A549 (cell line): ENCODE measurements around the gene FAM234B. TPM values are rescaled to one million over a fixed set of nuclear protein-coding genes. Genes with fewer than 3 reads are reported as not detected.

Experiments used
- ATAC-seq, 2 experiments: fragments of 200-7000 bp in 1 of 2; fragments of >200 bp in 1 of 2; cut with Nextera tagmentation in 1 of 2; cut with Tn5 transposase in 1 of 2; 3 replicates each; pipeline versions ENCODE4 v1.8.0 to v1.9.1; 2018 to 2020; ENCODE audit warnings: mild to moderate bottlenecking in 1 of 2, moderate library complexity in 1 of 2
- CTCF ChIA-PET: fragments of 300-600 bp; sonication (Branson Sonifier 250); formaldehyde crosslinking; extraction: SDS; loops from one replicate; lab custom pipeline; 2021; ENCODE audit warnings: antibody characterized with exemption, inconsistent platforms; lab: Yijun Ruan, JAX
- POLR2A ChIA-PET: fragments of 350-600 bp; formaldehyde crosslinking; extraction: SDS; loops from one replicate; lab custom pipeline; 2021; ENCODE audit warnings: antibody characterized with exemption, inconsistent platforms; lab: Yijun Ruan, JAX
- DNase-seq, 2 experiments: peaks; one replicate each; pipeline versions ENCODE4 v3.0.0 to v3.0.0-alpha.2; 2011 to 2016; ENCODE audit warnings: low read depth in 1 of 2, low spot score in 1 of 2
- FAIRE-seq: peaks from 2 replicates; lab custom pipeline; 2011; peaks lifted over from hg19 to GRCh38; lab: Jason Lieb, UNC
- H3K27ac ChIP-seq, 2 experiments: fragments of >200 bp; sonication (Bioruptor Twin); formaldehyde crosslinking; 3 replicates each; pipeline ENCODE4 v1.5.1; 2016 to 2017
- H3K4me1 ChIP-seq: fragments of >200 bp; sonication (Bioruptor Twin); formaldehyde crosslinking; 3 replicates; pipeline ENCODE4 v1.6.1; 2016
- H3K4me2 ChIP-seq: fragments of >200 bp; sonication (Bioruptor Twin); formaldehyde crosslinking; 3 replicates; pipeline ENCODE4 v1.6.1; 2016
- H3K4me3 ChIP-seq: fragments of >200 bp; sonication (Bioruptor Twin); formaldehyde crosslinking; 3 replicates; pipeline ENCODE4 v1.5.1; 2016
- H3K9me3 ChIP-seq: fragments of >200 bp; sonication (Bioruptor Twin); formaldehyde crosslinking; 3 replicates; pipeline ENCODE4 v1.6.1; 2016
- CBX8 ChIP-seq: fragments of 200-600 bp; sonication (generic); IDR thresholded peaks from 2 replicates; pipeline ENCODE4 v1.6.1; 2016
- CHD2 ChIP-seq: fragments of 150-350 bp; IDR thresholded peaks from 2 replicates; pipeline ENCODE4 v1.6.1; 2014; ENCODE audit warnings: low read length; ENCODE audit not compliant: partially characterized antibody
- CHD4 ChIP-seq: fragments of 200-600 bp; sonication (generic); IDR thresholded peaks from 2 replicates; pipeline ENCODE4 v1.6.1; 2016; ENCODE audit warnings: antibody characterized with exemption, mild to moderate bottlenecking, borderline replicate concordance
- FOSB ChIP-seq: fragments of 250-450 bp; sonication (Bioruptor Pico); IDR thresholded peaks from 2 replicates; pipeline ENCODE4 v1.5.0; 2020; ENCODE audit warnings: mild to moderate bottlenecking, moderate library complexity
- FOSL2 ChIP-seq, 2 experiments: fragments of 450-650 bp in 1 of 2; fragments of >200 bp in 1 of 2; sonication (Bioruptor Twin) in 1 of 2; formaldehyde crosslinking; IDR thresholded peaks; 2 replicates each; pipeline versions ENCODE4 v1.5.0 to v1.6.1; 2016 to 2020; ENCODE audit warnings: mild to moderate bottlenecking in 1 of 2, moderate library complexity in 1 of 2
- FOXS1 ChIP-seq: fragments of 250-450 bp; sonication (Bioruptor Pico); IDR thresholded peaks from 2 replicates; pipeline ENCODE4 v1.5.0; 2020; ENCODE audit warnings: mild to moderate bottlenecking, moderate library complexity
- GATA3 ChIP-seq: IDR thresholded peaks from 2 replicates; pipeline ENCODE4 v1.6.1; 2012; ENCODE audit warnings: borderline replicate concordance
- HDAC2 ChIP-seq: fragments of 200-600 bp; sonication (generic); IDR thresholded peaks from 2 replicates; pipeline ENCODE4 v1.6.1; 2016
- HMGXB4 ChIP-seq: fragments of 250-450 bp; sonication (Bioruptor Pico); IDR thresholded peaks from 2 replicates; pipeline ENCODE4 v1.5.0; 2021; ENCODE audit warnings: mild to moderate bottlenecking, moderate library complexity, borderline replicate concordance
- HOXA7 ChIP-seq: fragments of 250-450 bp; sonication (Bioruptor Pico); IDR thresholded peaks from 2 replicates; pipeline ENCODE4 v1.5.0; 2020; ENCODE audit warnings: mild to moderate bottlenecking, moderate library complexity
- KDM5A ChIP-seq: fragments of 200-600 bp; sonication (generic); IDR thresholded peaks from 2 replicates; pipeline ENCODE4 v1.6.1; 2016; ENCODE audit warnings: antibody characterized with exemption, mild to moderate bottlenecking
- MAFK ChIP-seq: fragments of 450-650 bp; IDR thresholded peaks from 2 replicates; pipeline ENCODE4 v1.6.1; 2014; ENCODE audit not compliant: partially characterized antibody
- MYC ChIP-seq: IDR thresholded peaks from 2 replicates; pipeline ENCODE4 v1.6.1; 2012; ENCODE audit warnings: mild to moderate bottlenecking, inconsistent platforms, low read length, improper control_type of control experiment, borderline replicate concordance
- SREBF2 ChIP-seq: fragments of 450-650 bp; IDR thresholded peaks from 2 replicates; pipeline ENCODE4 v1.6.1; 2014; ENCODE audit warnings: mild to moderate bottlenecking, moderate library complexity
- TFCP2L1 ChIP-seq: fragments of 250-450 bp; sonication (Bioruptor Pico); IDR thresholded peaks from 2 replicates; pipeline ENCODE4 v1.5.0; 2021; ENCODE audit warnings: mild to moderate bottlenecking
- TP53 ChIP-seq: fragments of 250-450 bp; sonication (Bioruptor Pico); IDR thresholded peaks from 2 replicates; pipeline ENCODE4 v1.5.0; 2021; ENCODE audit warnings: mild to moderate bottlenecking, moderate library complexity
- USF2 ChIP-seq: fragments of 450-650 bp; IDR thresholded peaks from 2 replicates; pipeline ENCODE4 v1.6.1; 2014; ENCODE audit warnings: antibody characterized with exemption
- ZC3H11A ChIP-seq: fragments of 450-650 bp; IDR thresholded peaks from 2 replicates; pipeline ENCODE4 v1.6.1; 2014; ENCODE audit warnings: antibody characterized with exemption, mild to moderate bottlenecking
- ZNF302 ChIP-seq: fragments of 250-450 bp; sonication (Bioruptor Pico); IDR thresholded peaks from 2 replicates; pipeline ENCODE4 v1.9.0; 2021; ENCODE audit warnings: inconsistent platforms, mild to moderate bottlenecking, moderate library complexity
- ZSCAN20 ChIP-seq: fragments of 250-450 bp; sonication (Bioruptor Pico); IDR thresholded peaks from 2 replicates; pipeline ENCODE4 v1.8.0; 2022; ENCODE audit warnings: mild to moderate bottlenecking, moderate library complexity
- WGBS: methylation state at CpG from one replicate; pipeline ENCODE4 v1.1.6; 2017; ENCODE audit errors: missing lambda C conversion rate; 5-methylcytosine and 5-hydroxymethylcytosine counted together
- polyA plus RNA-seq, 4 experiments: library from polyadenylated mRNA; depleted of rRNA in 3 of 4; stranded (reverse); fragments of >200 nt; fragmentation: RNase III in 1 of 4; extraction: RNeasy Plus Mini Kit Qiagen cat#74134 plus additional on column Dnase treatment in 1 of 4; gene quantifications; 2 replicates in 3 of 4; 3 replicates in 1 of 4; pipeline ENCODE4 v1.2.3, GENCODE V29; 2011 to 2017

FAM234B gene
- polyA plus RNA-seq, 2 of the 4 experiments (the other 2 are of a cell fraction), result 2.6 to 7.5 TPM

- no peak for TF ChIP-seq HOXA7 (CRISPR knock-in tag)
- TF ChIP-seq HDAC2, result no peak
- no peak for TF ChIP-seq SREBF2
- TF ChIP-seq USF2, result no peak
- no peak for TF ChIP-seq GATA3
- no peak for TF ChIP-seq CHD2
- no peak for TF ChIP-seq ZNF302
- TF ChIP-seq MYC, result no peak
These were observed 49.7 kb downstream of the FAM234B start (continued) for GRCh38 chr12:13093848-13094220.

GRCh38 chr12:13094367-13094766, 50.2 kb downstream of the FAM234B start:
- ChIA-PET POLR2A (no interaction called here), CTCF (interaction anchor here (0.6 to 2.5 kb wide), 4 partner anchors 9 to 178 kb away, joined by 3 to 17 read pairs (median 4); no protein-coding TSS in a partner anchor)
- no peaks in the 10 kb centered on the region for H3K9me3 ChIP-seq
- WGBS, result 24% methylated on average over 3 of the region's 3 CpGs
- DNase-seq (no peak), ATAC-seq (no peak), FAIRE-seq (no peak)
- peak overlapping the region in 1 of 2 experiments; percentile 74; a peak in 2 of 6 replicates for H3K27ac ChIP-seq
- H3K4me3 ChIP-seq, result no peak overlapping the region
- peaks cover 42% of the 10 kb centered on the region for H3K4me1 ChIP-seq
- TF ChIP-seq FOSB (CRISPR knock-in tag) (no peak), CHD4 (no peak), KDM5A (no peak), TFCP2L1 (CRISPR knock-in tag) (no peak), ZSCAN20 (CRISPR knock-in tag) (no peak), FOXS1 (no peak), FOSL2 (IDR thresholded peaks at IDR 0.05) (no peak), FOSL2 (CRISPR knock-in tag; IDR thresholded peaks at IDR 0.05) (peak; percentile 74), ZC3H11A (no peak)
- peak overlapping the region; percentile 52 for H3K4me2 ChIP-seq

GRCh38 chr12:13095266-13095995, 51.2 kb downstream of the FAM234B start:
- peaks cover 52% of the 10 kb centered on the region for H3K4me1 ChIP-seq
- DNase-seq (no peak), FAIRE-seq (no peak), ATAC-seq (no peak)
- no peak overlapping the region for H3K4me3 ChIP-seq
- no peak for TF ChIP-seq TP53
- TF ChIP-seq MAFK, result peak; percentile 78
- TF ChIP-seq CBX8, result no peak
- no peak for TF ChIP-seq HMGXB4 (CRISPR knock-in tag)
- no peak for TF ChIP-seq CHD4
- WGBS, result 94% methylated on average over 8 of the region's 8 CpGs
- peak overlapping the region in 1 of 2 experiments; percentile 34; a peak in 3 of 6 replicates for H3K27ac ChIP-seq
- POLR2A ChIA-PET, result no interaction called here
- CTCF ChIA-PET, result interaction anchor here (0.7 to 3.0 kb wide), 8 partner anchors 8 to 180 kb away, joined by 3 to 37 read pairs (median 3); partner anchors contain the start of gene FAM234B
- H3K9me3 ChIP-seq, result no peaks in the 10 kb centered on the region
- H3K4me2 ChIP-seq, result peak overlapping the region; percentile 52; the same call in 2 of the 3 replicates
